Measurements from ENCODE around the gene MRRF.

The MRRF gene, protein sequence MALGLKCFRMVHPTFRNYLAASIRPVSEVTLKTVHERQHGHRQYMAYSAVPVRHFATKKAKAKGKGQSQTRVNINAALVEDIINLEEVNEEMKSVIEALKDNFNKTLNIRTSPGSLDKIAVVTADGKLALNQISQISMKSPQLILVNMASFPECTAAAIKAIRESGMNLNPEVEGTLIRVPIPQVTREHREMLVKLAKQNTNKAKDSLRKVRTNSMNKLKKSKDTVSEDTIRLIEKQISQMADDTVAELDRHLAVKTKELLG

DNA sequence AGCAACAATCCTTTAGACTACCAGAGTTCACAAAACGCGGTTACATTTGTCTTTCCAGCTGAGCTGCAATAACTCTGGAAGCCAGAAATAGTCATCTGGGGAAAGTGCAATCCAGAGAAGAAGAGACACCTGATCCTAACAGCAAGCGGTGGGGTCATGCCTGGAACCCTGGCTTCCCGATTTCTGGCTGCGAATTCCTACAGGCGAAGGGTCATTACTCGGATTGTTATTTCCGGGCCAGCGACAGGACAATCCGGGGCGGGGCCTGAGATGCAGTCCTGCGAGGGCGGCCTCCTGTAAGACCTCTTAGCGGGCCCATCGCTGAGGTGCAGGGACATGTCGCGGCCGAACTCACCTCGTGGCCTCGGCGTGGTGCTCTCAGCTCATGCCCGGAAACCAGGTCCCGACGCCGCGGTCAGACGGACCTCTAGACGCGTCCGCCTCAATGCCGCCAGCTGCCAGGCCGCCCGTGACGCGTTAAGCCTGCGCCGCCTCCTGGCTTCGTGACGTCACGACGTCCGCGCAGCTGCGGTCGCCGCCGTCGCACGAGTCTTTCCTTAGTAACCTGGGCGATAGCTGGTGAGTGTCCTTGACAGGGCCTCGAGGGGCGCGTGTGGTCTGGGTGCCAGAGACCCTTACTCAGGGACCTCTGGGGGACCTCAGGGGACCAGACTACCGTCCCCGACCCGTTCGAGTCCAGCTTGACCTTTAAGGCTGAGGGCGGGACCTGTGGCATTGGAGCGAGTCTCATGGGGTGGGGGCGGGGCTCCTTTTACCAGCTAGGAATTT, at the start of gene MRRF, which contains the start of gene RBM18:
Gene MRRF (plus strand): TSS at position 523 of the 789 bp plus-strand sequence. CDS start 6,010 bp downstream, outside the sequence.
Gene RBM18 (minus strand): TSS at position 481 of the 789 bp plus-strand sequence. CDS start 3,348 bp downstream, outside the sequence.
- DNase-seq (ENCODE audit: low read depth), result peak; percentile 81

DNA sequence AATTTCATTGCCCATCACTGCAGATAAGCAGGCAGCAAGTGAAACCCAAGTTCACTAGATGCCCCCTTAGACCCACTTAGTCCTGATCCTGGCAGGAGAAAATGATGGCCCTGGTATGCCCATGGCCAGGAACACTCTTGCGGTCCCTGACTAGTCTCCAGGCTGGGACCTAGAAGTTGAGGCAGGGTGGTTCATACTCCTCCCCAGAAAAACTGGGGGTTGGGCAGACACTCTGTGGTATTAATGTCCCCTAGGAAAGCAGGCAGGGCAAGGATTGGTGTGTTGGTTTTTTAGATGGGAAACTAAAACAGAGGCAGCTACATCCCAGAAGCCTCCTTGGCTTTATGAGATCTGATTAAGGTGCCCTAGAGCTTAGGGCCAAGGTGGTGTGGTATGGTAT, 49.0 kb upstream of the MRRF start:
- no peak for DNase-seq (ENCODE audit: low read depth)

DNA sequence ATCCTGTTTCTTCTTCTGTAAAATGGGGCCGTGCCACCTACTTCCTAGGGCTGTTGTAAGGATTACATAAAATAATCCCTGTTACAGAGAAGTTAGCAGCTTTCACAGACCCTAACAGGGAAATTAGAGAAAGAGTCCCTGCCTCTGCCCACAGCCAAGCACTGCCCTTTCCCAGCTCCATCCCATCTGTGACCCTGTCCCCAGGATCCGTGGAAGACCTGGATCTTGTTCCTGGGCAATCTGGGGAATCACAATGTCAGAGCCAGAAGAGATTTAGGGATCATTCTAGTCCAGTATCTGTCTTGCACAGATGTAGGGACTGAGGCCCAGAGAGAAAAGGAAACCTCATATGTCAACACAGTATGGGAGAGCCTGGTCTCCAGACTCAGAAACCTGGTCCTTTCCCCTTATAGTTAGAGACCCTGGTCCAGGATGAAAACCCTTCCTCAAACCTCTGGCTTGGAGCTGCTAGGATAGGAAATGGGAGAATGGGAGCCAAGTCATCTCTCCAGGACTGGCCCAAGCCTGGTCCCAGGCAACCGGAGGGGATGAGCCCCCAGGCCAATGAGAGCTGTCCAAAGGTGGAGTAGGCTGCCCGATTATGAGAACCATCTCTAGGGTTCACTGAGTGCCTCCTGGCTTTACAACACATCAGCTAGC, 48.4 kb upstream of the MRRF start:
- no peak for DNase-seq (ENCODE audit: low read depth)

DNA sequence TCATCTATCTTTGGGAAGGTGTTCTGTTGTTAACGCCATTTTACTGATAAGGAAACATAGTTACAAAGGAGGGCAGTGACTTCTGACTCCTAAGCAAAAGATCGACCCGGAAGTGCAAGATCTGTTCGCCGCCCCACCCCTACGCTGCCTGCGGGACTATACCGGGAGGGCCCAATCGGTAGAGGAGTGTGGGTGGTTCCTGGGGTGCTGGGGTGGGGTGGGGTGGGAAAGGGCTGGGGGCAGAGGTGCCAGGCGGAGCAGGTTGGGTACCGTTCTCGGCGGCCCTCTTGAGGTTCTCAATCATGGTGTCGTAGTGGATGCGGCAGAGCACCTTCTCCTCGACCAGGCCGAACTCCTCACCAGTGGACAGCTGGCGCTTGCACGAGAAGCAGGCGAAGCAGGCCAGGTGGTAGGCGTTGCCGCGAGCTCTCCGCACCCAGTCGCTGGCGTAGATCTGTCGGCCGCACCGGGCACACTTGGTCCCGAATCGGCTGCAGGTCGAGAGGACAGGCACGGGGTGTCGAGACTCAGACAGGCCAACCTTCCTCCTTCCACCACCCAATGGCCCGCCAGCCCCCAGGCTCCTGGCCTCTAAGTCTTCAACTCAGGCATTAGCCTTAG, 47.8 kb upstream of the MRRF start:
- DNase-seq (ENCODE audit: low read depth), result no peak

DNA sequence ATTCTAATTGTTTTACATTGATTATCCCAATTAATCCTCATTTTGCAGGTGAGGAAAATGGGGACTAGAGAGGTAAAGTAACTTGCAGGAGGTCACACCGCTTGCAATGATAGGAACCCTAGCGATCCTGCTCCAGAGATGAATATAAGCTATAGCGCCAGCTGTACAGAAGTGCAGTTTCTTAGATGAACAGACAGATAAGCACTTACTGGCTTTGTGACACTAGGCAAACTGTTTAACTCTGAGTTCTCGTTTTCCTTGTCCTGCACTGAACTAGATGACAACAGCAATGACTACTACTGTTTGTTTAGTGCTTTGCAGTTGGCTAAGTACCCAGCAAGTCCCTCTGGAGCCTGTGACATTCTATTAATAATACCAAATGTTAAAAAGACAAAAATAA, 47.0 kb upstream of the MRRF start:
- DNase-seq (ENCODE audit: low read depth), result no peak

DNA sequence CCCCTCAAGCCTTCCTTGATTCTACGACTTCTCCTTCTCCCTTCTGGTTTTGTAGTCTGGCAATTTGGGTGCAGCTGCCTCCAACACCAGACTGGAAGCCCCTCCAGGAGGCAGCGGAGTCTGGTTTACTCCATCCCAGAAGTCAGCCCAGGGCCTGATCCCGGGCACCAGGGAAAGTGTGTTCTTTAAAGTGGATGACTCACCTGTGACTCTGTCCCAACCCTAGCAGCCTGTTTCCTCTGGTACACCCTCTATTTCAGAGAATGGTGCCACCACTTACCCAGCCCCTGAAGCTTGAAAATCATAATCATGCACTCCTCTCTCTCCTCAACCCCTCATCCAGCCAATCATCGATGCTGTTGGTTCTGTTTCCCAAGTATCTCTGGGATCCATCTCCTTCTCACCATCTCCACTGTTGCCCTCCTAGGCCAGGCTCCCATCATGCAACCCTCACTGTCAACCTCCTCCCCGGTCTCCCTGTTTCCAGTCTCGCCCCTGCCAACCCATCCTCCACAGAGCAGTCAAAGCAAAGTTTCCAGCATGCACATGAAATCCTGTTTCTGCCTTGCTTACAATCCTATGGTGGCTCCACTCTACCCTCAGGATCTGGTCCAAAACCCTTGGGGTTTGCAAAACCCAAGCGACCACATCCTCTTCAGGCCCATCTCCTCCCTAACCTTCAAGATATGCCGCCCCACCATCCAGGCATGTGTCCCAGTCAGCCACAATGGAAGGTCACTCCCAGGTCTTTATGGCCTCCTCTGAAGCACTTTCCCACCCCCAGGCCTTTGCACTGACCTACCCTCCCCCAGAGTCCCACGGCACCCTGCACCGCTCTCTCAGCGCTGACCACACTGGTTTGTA, 46.4 kb upstream of the MRRF start:
- DNase-seq (ENCODE audit: low read depth), result no peak

DNA sequence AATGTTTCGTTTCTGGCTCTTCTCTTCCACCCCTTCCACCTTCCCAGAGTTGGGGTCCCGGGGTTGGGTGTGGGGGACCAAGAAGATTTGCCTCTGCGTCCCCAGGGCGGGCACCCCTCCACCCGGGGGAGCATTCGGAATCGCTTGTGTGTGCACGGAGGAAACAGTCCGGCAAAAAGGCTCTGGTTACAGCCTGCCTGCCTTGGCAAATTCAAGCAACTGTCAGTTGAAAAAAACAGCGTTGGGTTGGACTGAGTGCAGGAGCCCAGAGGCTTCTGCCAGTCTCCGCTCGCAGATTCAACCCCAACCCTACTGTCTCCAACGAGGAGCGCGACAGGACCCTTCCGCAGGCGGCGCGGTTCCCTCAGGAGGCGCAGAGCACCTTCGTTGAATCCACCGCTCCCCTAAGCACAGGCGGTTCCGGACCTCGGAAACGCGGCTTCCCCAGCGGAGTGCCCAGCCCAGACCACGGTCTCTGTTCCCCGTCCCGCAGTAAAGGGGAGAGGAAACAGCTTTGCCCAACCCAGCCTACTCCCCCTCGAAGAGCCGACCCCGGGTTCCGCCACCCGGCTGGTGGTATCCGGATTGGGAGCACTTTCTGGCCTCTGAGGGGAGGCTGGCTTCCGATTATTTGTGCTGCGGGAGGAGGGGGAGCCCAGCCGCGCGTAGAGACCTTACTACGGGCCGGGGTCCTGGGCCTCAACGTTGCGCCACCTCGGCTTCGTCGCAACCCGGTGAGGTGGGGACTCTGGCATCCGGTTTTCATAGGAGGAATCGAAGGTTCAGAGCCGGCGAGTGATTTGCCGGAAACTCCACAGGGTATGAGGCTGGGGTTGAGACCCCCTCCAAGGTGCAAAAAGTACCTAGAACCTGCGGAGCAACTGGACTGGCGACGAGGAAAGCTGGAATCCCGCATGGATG, 45.5 kb upstream of the MRRF start:
- no peak for DNase-seq (ENCODE audit: low read depth)

DNA sequence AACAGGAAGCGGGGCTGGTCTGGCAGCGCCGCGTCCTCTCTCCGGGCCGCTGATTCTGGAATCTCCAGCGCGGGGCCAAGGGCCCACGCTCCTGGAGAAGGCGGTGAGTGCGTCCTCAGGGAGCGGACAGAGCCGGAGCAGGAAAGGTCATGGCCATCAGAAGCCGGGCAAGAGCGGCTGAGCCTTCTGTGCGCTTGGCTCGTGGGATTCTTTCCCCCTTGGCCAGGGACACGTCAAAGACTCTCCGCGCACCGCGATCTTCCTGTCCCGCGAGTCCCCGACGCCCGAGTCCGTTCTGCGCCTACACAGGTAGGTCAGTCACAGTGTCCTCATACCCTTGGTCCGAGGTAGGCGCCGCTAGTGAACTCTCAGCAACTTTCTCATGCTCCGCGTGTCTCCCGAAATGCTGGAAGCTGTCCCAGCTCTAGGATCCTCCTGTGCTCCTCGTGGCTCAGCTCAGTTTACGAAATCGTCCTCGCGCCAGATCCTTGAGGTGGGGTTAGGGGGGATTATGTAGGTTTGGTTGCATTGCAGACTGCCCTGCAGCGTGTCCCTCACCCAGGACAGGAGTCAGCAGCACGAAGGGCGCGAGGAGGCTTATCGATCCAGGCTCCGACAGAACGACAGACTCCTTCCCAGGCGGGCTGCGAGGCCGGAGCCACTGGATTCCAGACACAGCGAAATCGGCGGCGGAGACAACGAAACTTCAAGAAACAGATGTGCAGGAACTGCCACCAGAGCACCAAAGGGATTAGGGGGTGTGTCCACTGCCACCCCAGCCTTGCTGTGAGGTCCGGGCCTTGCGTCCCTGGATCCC, 44.6 kb upstream of the MRRF start:
- DNase-seq (ENCODE audit: low read depth), result no peak

DNA sequence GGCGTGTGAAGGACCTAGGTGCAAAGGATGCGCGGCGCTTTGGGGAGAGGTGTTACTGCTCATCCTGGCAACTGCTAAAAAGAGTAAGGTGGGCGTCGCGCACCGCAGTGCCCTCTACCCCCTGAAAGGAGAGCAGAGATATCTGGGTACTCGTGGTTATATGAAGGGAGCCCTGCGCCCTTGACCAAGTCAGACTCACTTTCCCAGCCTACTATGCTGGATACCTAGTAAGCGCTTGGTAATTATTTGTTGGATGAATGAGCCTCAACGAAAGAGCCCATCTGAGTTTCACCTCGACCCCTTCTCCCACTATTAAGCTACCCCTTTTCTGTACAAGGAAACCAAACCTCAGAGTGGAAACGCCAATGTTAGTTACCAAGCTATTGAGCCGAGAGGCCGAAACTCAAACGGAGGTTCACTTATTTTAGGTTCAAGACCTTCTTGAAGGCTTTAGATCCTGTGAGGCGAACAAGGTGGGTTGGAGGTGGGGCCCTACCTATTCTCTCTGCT, 44.0 kb upstream of the MRRF start:
- no peak for DNase-seq (ENCODE audit: low read depth)

DNA sequence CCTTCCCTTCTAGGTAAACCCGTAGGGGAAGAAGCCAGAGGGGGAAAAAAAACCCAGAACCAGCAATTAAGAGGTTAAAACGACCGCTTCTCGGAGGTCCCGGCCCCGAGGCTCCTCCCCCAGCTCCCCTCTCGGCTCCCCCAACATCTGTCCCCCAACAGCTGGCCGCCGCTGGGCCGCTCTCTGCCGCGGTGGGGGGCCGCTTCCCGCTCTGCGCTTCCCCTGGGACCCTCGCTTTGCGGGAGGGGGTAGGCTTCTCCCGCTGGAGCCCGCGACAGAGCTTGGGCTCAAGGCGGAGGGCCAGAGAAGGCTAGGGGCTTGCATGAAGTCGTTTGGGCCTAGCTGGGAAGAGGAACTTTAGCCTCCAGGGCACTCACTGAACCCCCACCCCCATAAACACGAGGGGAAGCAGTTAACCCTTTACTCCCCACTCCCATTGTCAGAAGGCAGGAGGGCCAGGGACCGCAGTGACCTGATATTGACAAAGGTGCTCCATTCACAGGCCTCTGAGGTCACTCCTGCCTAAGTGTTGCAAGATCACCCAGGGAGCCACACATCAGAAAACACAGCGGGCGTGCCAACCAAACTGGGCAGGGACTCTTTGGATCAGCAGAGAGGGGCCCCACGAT, 43.4 kb upstream of the MRRF start:
- DNase-seq (ENCODE audit: low read depth), result no peak

DNA sequence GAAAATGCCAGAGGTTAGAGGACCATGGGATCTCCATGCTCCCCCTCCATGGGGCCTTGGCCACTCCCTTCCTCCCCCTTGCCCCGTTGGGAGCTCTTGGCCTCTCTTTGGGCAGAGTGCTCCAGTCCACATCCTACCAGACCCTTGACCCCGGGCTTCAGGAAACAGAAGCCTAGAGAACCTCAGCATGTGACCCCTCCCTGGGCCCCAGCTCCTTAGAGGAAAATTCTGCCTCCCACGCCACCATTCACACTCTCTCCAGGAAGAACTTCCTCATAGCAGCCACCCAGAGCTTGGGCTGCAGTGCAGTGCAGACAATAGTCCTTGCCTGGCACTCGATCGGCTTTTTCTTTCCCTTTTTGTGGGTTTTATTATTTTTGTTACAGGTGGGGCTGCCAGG, 41.9 kb upstream of the MRRF start:
- DNase-seq (ENCODE audit: low read depth), result no peak

DNA sequence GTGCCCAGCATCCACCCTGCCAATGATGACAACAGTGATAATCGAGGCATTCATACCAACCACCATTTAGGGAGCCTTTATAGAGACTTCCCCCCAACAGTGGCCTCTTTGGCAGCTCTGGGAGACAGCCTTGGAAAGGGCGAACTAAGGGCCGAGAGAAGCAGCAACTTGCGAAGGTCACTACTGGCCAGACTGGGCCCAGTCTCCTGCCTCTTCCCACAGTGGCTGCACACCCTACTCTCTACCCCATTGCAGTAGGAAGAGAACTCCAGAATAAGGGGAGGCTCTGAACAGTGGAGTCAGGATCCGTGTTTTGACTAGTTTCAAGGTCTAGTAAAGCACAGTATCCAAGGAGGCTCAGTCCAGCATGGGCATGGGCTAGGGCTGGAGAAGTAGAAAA, 41.2 kb upstream of the MRRF start:
- no peak for DNase-seq (ENCODE audit: low read depth)

DNA sequence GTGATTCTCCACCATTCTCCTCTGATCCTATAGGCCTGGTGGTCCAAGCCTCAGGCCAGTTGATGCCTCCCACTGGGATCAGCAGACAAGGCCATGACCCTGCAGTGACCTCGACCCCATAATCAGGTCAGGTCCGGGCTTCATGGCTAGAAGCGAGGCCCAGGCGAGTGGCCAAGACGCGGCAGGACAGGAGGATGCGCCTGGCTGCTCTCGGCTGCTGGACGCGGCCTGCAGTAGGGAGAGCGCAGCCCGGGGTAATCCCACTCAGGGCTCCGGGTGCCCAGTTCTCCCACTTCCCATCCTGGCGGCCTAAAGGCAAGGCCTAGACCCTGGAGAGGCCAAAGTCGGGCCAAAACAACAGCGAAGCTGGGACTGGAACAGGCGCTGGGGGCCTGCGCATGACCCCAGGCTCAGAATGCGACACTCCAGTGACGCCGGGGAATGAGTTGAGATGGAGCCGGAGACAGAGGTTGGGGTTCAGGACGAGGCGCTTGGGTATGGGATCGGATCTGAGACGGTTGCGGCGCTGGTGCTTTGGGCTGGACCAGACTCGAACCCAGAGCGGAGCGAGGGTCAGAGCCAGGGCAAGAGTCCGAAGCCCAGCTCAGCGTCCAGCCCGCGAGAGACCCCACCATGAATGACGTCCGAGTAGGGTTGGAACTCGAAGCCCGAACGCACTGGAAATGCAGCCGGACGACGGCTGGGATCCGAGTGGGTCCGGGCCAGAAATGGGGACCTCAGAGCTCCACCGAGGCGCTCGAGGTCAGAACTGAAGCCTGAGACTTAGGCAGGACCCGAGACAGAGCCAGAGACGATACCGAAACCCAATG, 39.2 kb upstream of the MRRF start:
- DNase-seq (ENCODE audit: low read depth), result no peak

DNA sequence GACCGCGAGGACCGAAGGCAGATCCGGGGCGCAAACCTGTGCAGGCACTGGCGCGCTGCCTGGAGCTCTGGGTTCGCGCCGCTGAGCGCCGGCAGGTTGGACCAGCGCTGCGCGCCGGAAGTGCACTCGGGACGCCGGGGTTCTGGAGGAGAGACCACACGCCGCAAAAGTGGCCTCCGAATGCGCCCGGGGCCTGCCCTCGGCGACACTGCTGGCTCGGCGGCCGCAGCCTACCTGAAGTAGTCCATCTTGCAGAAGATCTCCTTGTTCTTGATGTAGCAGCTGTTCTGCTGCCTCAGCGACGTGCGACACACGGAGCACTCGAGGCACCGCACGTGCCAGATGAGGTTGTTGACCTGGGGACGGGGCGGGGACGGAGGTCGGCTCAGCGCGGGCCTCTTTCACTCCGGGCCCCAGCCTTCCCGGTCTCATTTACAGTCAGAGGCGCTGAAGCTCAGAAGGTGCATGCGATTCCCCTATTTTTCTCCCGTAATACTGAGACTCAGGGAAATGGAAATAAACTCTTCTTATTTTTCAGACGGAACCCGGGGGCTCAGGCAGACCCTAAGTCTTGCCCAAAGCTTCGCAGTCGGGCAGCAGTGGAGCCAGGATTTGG, 38.4 kb upstream of the MRRF start:
- no peak for DNase-seq (ENCODE audit: low read depth)

DNA sequence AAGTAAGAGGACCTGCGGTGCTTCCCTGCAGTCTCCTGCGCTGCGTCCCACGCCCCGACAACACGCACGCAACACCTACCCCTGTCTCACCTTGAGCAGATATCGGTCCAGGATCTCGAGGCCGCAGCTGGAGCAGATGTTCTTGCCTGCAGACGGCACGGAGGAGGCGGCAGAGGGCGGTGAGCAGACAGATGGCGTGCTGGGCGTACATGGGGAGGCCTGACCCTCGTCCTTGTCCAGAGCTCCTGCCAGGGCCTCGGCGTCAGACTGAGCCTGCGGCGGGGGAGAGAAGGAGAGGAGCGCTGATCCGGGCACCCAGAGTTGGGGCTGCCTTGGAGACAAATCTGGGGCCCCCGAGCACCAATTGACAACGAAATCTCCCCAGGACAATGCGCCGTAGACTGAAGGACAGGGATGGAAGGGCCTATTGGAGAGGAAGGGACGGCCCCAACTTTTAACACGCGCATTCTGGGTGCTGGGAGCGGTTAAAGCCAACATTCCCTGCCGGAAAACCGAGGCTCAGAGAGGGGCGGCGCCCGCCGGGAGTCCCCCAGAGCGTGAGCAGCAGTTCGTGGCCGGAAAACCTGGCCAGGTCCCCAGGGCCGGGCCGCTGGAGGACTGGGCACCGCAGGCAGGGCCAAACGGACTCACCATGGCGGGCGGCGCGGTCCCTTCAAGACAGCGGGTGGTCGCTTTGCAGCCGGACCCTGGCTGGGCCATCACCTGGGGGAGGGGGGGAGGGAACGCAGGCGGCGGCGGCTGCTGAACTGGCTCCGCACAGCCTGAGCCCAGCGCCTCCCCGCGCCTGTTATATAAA, 37.7 kb upstream of the MRRF start:
- DNase-seq (ENCODE audit: low read depth), result no peak

DNA sequence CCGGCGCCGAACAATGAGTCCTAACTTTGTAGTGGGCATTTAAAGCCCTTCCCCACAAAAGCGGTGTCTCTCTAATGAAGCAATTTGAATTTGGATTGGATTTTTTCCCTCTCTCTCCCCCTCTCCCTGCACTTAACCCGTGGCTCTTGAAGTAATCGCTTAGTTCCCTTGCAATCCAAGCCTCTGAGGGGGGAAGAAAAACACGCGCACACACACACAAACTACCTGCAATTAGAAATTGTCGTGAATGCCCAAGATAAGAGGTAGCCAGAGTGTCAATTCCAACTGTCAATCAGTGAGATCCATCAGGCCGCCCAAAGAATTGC, 37.1 kb upstream of the MRRF start:
- no peak for DNase-seq (ENCODE audit: low read depth)

DNA sequence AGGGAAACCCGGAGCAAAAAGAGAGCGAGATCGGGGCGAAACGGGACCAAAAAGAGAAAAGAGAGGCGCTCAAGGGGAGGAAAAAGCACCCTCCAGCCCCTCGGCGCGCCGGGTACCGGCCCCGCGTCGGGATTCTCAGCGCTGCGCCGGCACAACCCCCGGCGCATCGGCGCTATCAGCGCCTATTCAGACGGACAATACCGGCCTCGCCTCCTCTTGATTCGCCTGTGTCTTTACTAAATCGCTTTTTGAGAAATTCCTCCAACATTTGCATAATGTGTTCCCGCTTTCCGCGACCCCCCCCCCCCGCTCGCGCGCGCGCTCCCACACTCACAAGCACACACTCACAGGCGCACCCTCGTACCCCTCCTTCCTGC, 36.5 kb upstream of the MRRF start:
- no peak for DNase-seq (ENCODE audit: low read depth)
